ENCODE results near the gene HOXB3. TPM values are rescaled to one million over a fixed set of nuclear protein-coding genes. Genes with fewer than 3 reads are reported as not detected.

Gene HOXB3
- polyA plus RNA-seq, 1 donor (not counting 4 experiments of a cell fraction or from before 2014, with no cell fraction given), result 1.1 TPM

GRCh38 chr17:48515925-48516900 lies 73.8 kb downstream of the HOXB3 start:
- dilution Hi-C loops (cut with MboI; ENCODE audit: extremely low pct_ligation_motif_present, low sequenced_read_pairs), result no loop called here
- DNase-seq (ENCODE audit: low read depth, low spot score) (no peak), FAIRE-seq (no peak)
- TF ChIP-seq CTCF (optimal IDR thresholded peaks at IDR 0.05 in 1 of 3, IDR thresholded peaks at IDR 0.05 in 1 of 3, conservative IDR thresholded peaks at IDR 0.05 in 1 of 3; ENCODE audit: extremely low read depth in 1 of 3, insufficient read depth in 2 of 3, low read length in 3 of 3) (no peak), EZH2 (IDR thresholded peaks at IDR 0.05; ENCODE audit: low read length) (no peak)
- Histone ChIP-seq H4K20me1 (ENCODE audit: control insufficient read depth, extremely low read depth, insufficient read depth, low read length) (no peaks in the 10 kb centered on the region), H3K27ac (ENCODE audit: control insufficient read depth, insufficient read depth, low read length) (no peak overlapping the region), H2AFZ (ENCODE audit: control insufficient read depth, low read length) (no peak overlapping the region), H3K4me1 (ENCODE audit: control insufficient read depth, extremely low read depth, insufficient read depth, low read length) (no peaks in the 10 kb centered on the region), H3K79me2 (ENCODE audit: control insufficient read depth, insufficient read depth, low read length) (no peaks in the 10 kb centered on the region), H3K9me3 (ENCODE audit: control insufficient read depth, low read depth, low read length) (no peaks in the 10 kb centered on the region), H3K9me1 (ENCODE audit: control insufficient read depth, extremely low read depth, insufficient read depth, low read length) (no peaks in the 10 kb centered on the region), H3K27me3 (ENCODE audit: control insufficient read depth, extremely low read depth, insufficient read depth, low read length) (peaks cover 38% of the 10 kb centered on the region), H3K36me3 (ENCODE audit: control insufficient read depth in 2 of 2, extremely low read depth in 1 of 2, insufficient read depth in 2 of 2, low read length in 2 of 2) (no peaks in the 10 kb centered on the region), H3K4me3 (ENCODE audit: control insufficient read depth in 2 of 3, extremely low read depth in 1 of 3, insufficient read depth in 2 of 3, low read depth in 1 of 3, low read length in 3 of 3) (no peak overlapping the region), H3K4me2 (ENCODE audit: control insufficient read depth, extremely low read depth, insufficient read depth, low read depth, low read length) (no peak overlapping the region), H3K9ac (ENCODE audit: control insufficient read depth, extremely low read depth, insufficient read depth, low read length) (no peak overlapping the region)

GRCh38 chr17:48514477-48514876 lies 75.6 kb downstream of the HOXB3 start:
- no peak overlapping the region for H3K27ac ChIP-seq (ENCODE audit: control insufficient read depth, insufficient read depth, low read length)
- peaks cover 38% of the 10 kb centered on the region for H3K27me3 ChIP-seq (ENCODE audit: control insufficient read depth, extremely low read depth, insufficient read depth, low read length)

More at GRCh38 chr17:48514477-48514876, 75.6 kb downstream of the HOXB3 start:
- Histone ChIP-seq H3K4me1 (ENCODE audit: control insufficient read depth, extremely low read depth, insufficient read depth, low read length) (no peaks in the 10 kb centered on the region), H3K9me1 (ENCODE audit: control insufficient read depth, extremely low read depth, insufficient read depth, low read length) (no peaks in the 10 kb centered on the region), H3K4me2 (ENCODE audit: control insufficient read depth, extremely low read depth, insufficient read depth, low read depth, low read length) (no peak overlapping the region), H3K9me3 (ENCODE audit: control insufficient read depth, low read depth, low read length) (no peaks in the 10 kb centered on the region), H2AFZ (ENCODE audit: control insufficient read depth, low read length) (no peak overlapping the region), H3K4me3 (ENCODE audit: control insufficient read depth in 2 of 3, extremely low read depth in 1 of 3, insufficient read depth in 2 of 3, low read depth in 1 of 3, low read length in 3 of 3) (no peak overlapping the region), H3K79me2 (ENCODE audit: control insufficient read depth, insufficient read depth, low read length) (no peaks in the 10 kb centered on the region), H4K20me1 (ENCODE audit: control insufficient read depth, extremely low read depth, insufficient read depth, low read length) (no peaks in the 10 kb centered on the region), H3K9ac (ENCODE audit: control insufficient read depth, extremely low read depth, insufficient read depth, low read length) (no peak overlapping the region), H3K36me3 (ENCODE audit: control insufficient read depth in 2 of 2, extremely low read depth in 1 of 2, insufficient read depth in 2 of 2, low read length in 2 of 2) (no peaks in the 10 kb centered on the region)
- dilution Hi-C loops (cut with MboI; ENCODE audit: extremely low pct_ligation_motif_present, low sequenced_read_pairs), result no loop called here
- no peak for DNase-seq (ENCODE audit: low read depth, low spot score)
- FAIRE-seq, result no peak
- TF ChIP-seq EZH2 (IDR thresholded peaks at IDR 0.05; ENCODE audit: low read length), result no peak
- TF ChIP-seq CTCF (optimal IDR thresholded peaks at IDR 0.05 in 1 of 3, IDR thresholded peaks at IDR 0.05 in 1 of 3, conservative IDR thresholded peaks at IDR 0.05 in 1 of 3; ENCODE audit: extremely low read depth in 1 of 3, insufficient read depth in 2 of 3, low read length in 3 of 3), result no peak
